DOHH2 (cell line): ENCODE results near the gene TMEM14A.
A peak's percentile ranks its signal among the peaks of the same experiment; 100 is the strongest.

Experiments used
- H3F3A ChIP-seq: fragments of 200-600 bp; sonication (generic), shearing (Covaris generic); 2 replicates; pipeline ENCODE4 v1.6.0; 2016; ENCODE audit warnings: antibody characterized with exemption, mild to moderate bottlenecking; ENCODE audit not compliant: control insufficient read depth, insufficient read depth
- H3K27ac ChIP-seq: fragments of 200-600 bp; sonication (generic); 2 replicates; pipeline ENCODE4 v1.5.1; 2014; ENCODE audit warnings: low read depth, mild to moderate bottlenecking, low read length, moderate library complexity
- H3K27me3 ChIP-seq: fragments of 200-600 bp; sonication (generic); 2 replicates; pipeline ENCODE4 v1.6.1; 2014; ENCODE audit warnings: mild to moderate bottlenecking, low read length, mixed read lengths; ENCODE audit not compliant: control insufficient read depth
- H3K36me3 ChIP-seq: fragments of 200-600 bp; sonication (generic); 2 replicates; pipeline ENCODE4 v1.6.1; 2014; ENCODE audit warnings: mild to moderate bottlenecking, low read length, moderate library complexity, mixed read lengths; ENCODE audit not compliant: control insufficient read depth
- H3K4me1 ChIP-seq: fragments of 200-600 bp; sonication (generic); 2 replicates; pipeline ENCODE4 v1.6.1; 2014; ENCODE audit warnings: mild to moderate bottlenecking, low read length, mixed read lengths; ENCODE audit not compliant: control insufficient read depth
- H3K4me2 ChIP-seq: fragments of 200-600 bp; sonication (generic); 2 replicates; pipeline ENCODE4 v1.6.0; 2014; ENCODE audit warnings: mild to moderate bottlenecking, low read length, moderate library complexity
- H3K4me3 ChIP-seq: fragments of 200-600 bp; sonication (generic); 2 replicates; pipeline ENCODE4 v1.5.1; 2014; ENCODE audit warnings: mild to moderate bottlenecking, low read length, mixed read lengths
- H3K79me2 ChIP-seq: fragments of 200-600 bp; sonication (generic); 2 replicates; pipeline ENCODE4 v1.6.1; 2014; ENCODE audit warnings: mild to moderate bottlenecking, low read length, mixed read lengths; ENCODE audit not compliant: control insufficient read depth
- H3K9me2 ChIP-seq: fragments of 200-600 bp; sonication (generic); replicated peaks from 2 replicates; pipeline ENCODE4 v1.6.1; 2014; ENCODE audit warnings: mild to moderate bottlenecking, low read length, mixed read lengths; ENCODE audit not compliant: control insufficient read depth
- H3K9me3 ChIP-seq: fragments of 200-600 bp; sonication (generic); 2 replicates; pipeline ENCODE4 v1.6.1; 2014; ENCODE audit warnings: antibody characterized with exemption, low read length, mixed read lengths; ENCODE audit not compliant: control insufficient read depth, insufficient read depth
- H4K20me1 ChIP-seq: fragments of 200-600 bp; sonication (generic); 2 replicates; pipeline ENCODE4 v1.6.0; 2014; ENCODE audit warnings: low read depth, mild to moderate bottlenecking, antibody characterized with exemption, low read length, moderate library complexity; ENCODE audit not compliant: control insufficient read depth, insufficient read depth
- EZH2phosphoT487 ChIP-seq: fragments of 200-600 bp; sonication (generic); IDR thresholded peaks from 2 replicates; pipeline ENCODE4 v1.6.1; 2017; ENCODE audit warnings: borderline replicate concordance, mild to moderate bottlenecking, antibody characterized with exemption, low read length, moderate library complexity, mixed read lengths
- TF ChIP-seq, protein P1 (sequence below): fragments of 200-600 bp; sonication (generic); IDR thresholded peaks from one replicate; pipeline ENCODE4 v1.5.1; 2014; ENCODE audit warnings: antibody characterized with exemption, mild to moderate bottlenecking, low read depth, low read length; ENCODE audit not compliant: poor library complexity, severe bottlenecking

TMEM14A gene

DNA sequence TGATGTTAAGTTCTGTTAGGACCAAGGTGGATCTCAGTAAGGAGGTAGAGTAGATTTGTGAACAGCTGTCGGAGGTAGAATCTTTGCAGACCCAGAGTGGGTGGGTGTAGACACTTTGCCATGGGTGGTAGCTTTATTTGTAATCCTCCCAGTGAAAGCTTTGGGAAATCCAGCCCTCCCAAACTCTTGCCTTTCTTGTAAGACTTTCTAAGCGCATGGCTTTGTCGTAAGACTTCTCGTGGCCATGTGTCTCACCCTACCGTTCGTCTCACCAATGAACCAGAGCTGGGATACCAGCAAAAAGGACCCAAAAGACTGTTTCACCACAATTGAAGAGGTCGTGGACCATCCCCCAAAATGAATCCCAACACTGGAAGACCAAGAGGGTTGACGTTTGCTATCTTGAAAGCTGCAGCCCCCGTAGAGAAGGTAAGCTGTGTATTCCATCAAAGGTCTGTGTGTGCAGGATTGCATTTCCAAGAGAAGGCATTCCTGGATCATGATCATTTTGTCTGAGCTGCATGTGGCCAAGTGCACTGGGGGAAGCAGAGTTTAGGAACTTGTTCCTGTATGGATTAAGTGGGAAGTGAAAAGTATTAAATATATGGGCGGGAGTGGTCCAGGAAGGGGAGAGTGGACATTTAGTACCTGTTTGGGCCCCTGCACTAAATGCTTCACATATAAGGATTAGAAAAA is 5.8 kb upstream of the TMEM14A start:
- peaks cover 44% of the 10 kb centered on the region for H3K4me1 ChIP-seq
- no peaks in the 10 kb centered on the region for H4K20me1 ChIP-seq
- H3K27me3 ChIP-seq = no peaks in the 10 kb centered on the region
- TF ChIP-seq EZH2phosphoT487 = no peak
- TF ChIP-seq, protein P1, sequence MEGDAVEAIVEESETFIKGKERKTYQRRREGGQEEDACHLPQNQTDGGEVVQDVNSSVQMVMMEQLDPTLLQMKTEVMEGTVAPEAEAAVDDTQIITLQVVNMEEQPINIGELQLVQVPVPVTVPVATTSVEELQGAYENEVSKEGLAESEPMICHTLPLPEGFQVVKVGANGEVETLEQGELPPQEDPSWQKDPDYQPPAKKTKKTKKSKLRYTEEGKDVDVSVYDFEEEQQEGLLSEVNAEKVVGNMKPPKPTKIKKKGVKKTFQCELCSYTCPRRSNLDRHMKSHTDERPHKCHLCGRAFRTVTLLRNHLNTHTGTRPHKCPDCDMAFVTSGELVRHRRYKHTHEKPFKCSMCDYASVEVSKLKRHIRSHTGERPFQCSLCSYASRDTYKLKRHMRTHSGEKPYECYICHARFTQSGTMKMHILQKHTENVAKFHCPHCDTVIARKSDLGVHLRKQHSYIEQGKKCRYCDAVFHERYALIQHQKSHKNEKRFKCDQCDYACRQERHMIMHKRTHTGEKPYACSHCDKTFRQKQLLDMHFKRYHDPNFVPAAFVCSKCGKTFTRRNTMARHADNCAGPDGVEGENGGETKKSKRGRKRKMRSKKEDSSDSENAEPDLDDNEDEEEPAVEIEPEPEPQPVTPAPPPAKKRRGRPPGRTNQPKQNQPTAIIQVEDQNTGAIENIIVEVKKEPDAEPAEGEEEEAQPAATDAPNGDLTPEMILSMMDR = no peak
- H3F3A ChIP-seq = peaks cover 5% of the 10 kb centered on the region; the same call in 1 of the 2 replicates
- peak overlapping the region; percentile 83 for H3K4me2 ChIP-seq
- H3K9me2 ChIP-seq = no peaks in the 10 kb centered on the region
- H3K4me3 ChIP-seq = peak overlapping the region; percentile 78
- no peaks in the 10 kb centered on the region for H3K9me3 ChIP-seq
- no peak overlapping the region for H3K27ac ChIP-seq
- H3K79me2 ChIP-seq = peaks cover 4% of the 10 kb centered on the region; the same call in 1 of the 2 replicates
- H3K36me3 ChIP-seq = no peaks in the 10 kb centered on the region

DNA sequence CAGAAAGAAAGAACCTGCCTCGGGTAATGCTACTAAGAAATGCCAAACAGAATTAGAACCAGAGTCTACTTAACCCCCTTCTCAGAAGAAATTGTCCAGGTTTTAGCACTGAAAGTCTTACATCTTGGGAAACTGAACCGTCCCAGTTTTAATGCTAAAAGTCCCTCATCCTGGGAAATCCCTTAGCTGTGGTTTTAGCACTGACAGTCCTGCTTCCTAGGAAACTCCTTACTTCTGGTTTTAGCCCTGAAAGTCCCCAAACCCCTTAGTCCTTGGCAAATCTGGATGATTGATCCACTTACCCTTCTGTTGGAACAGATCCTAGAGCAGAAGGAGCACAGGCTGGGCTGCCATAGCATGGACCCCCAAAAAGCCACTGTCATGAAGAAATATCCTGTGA is 4.8 kb upstream of the TMEM14A start:
- Histone ChIP-seq H3K36me3 (no peaks in the 10 kb centered on the region), H3K9me2 (no peaks in the 10 kb centered on the region), H3K9me3 (no peaks in the 10 kb centered on the region), H3K4me1 (peaks cover 51% of the 10 kb centered on the region), H3K27ac (no peak overlapping the region), H4K20me1 (no peaks in the 10 kb centered on the region), H3K4me2 (peak overlapping the region; percentile 83), H3K79me2 (peaks cover 4% of the 10 kb centered on the region; the same call in 1 of the 2 replicates), H3F3A (peaks cover 5% of the 10 kb centered on the region; the same call in 1 of the 2 replicates), H3K27me3 (no peaks in the 10 kb centered on the region), H3K4me3 (no peak overlapping the region)
- no peak for TF ChIP-seq EZH2phosphoT487
- TF ChIP-seq, protein P1 = no peak

DNA sequence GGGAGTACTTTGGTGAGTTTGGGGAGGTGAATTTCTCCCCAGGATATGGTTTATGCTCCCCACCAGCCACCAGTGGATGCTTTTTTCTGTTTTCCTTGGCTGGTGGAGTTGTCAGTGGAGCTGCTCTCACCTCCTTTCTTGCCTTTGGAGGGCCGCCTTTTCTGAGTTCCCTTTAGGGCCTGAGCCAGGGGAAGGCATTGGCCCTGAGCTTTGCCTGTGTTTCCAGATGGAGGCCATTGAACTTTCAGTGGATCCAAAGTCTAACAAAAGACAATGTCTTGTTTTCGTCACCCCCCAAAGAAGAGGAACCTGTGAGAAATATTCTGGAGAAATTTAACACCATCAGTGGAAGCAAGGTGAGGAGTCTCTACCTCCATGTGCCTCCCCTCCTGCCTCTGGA is 4.4 kb upstream of the TMEM14A start:
- Histone ChIP-seq H3K4me2 (no peak overlapping the region), H3K36me3 (no peaks in the 10 kb centered on the region), H3K4me3 (no peak overlapping the region), H3K9me3 (no peaks in the 10 kb centered on the region), H3K27me3 (no peaks in the 10 kb centered on the region), H3K79me2 (peaks cover 7% of the 10 kb centered on the region; the same call in 1 of the 2 replicates), H3K9me2 (no peaks in the 10 kb centered on the region), H4K20me1 (no peaks in the 10 kb centered on the region), H3K27ac (no peak overlapping the region), H3F3A (peaks cover 5% of the 10 kb centered on the region; the same call in 1 of the 2 replicates), H3K4me1 (peaks cover 54% of the 10 kb centered on the region)
- TF ChIP-seq, protein P1 = no peak
- TF ChIP-seq EZH2phosphoT487 = no peak
